Measurements from ENCODE around the gene LONRF3. TPM values are rescaled to one million over a fixed set of nuclear protein-coding genes. Genes with fewer than 3 reads are reported as not detected.
A peak's percentile ranks its signal among the peaks of the same experiment; 100 is the strongest.

LONRF3 gene
- total RNA-seq, 6 experiments from 2014 or later: 6.2 to 13.5 (median 9.4) TPM

GRCh38 chrX:118976599-118977340 is 2.4 kb downstream of the LONRF3 start:
- H3K36me3 ChIP-seq: no peaks in the 10 kb centered on the region
- H3K4me3 ChIP-seq: peak overlapping the region; percentile 47 to 64 (median 62)
- peaks cover 0 to 8% (median 0%) of the 10 kb centered on the region in 4 donors for H3K4me1 ChIP-seq
- H3K27me3 ChIP-seq: no peaks in the 10 kb centered on the region
- no peaks in the 10 kb centered on the region for H3K9me3 ChIP-seq
- ATAC-seq: peak; percentile 44 to 54 (median 45)
- 40% methylated on average over 1 of the region's 17 CpGs for WGBS (ENCODE audit: insufficient coverage, low coverage, low lambda C conversion rate, missing lambda C conversion rate)
- TF ChIP-seq POLR2A (IDR thresholded peaks at IDR 0.05) (no peak), CTCF (IDR thresholded peaks at IDR 0.05) (no peak)
- peak; percentile 68 to 81 (median 74) for DNase-seq
- H3K27ac ChIP-seq: peak overlapping the region; percentile 83 to 91 (median 85)
- intact Hi-C loops (cut with DNase I): loop anchor here in 1 of 2 donors (10.0 kb wide), 1 partner anchor 132 kb away; no protein-coding TSS in a partner anchor

GRCh38 chrX:118977424-118977823 is 3.0 kb downstream of the LONRF3 start:
- H3K9me3 ChIP-seq: no peaks in the 10 kb centered on the region
- H3K4me3 ChIP-seq: no peak overlapping the region
- 56% methylated on average over 2 of the region's 3 CpGs for WGBS (ENCODE audit: insufficient coverage, low coverage, low lambda C conversion rate, missing lambda C conversion rate)
- no peaks in the 10 kb centered on the region for H3K27me3 ChIP-seq
- peaks cover 0 to 8% (median 0%) of the 10 kb centered on the region in 4 donors for H3K4me1 ChIP-seq
- no peak for TF ChIP-seq CTCF (IDR thresholded peaks at IDR 0.05)
- TF ChIP-seq POLR2A (IDR thresholded peaks at IDR 0.05): no peak
- no peak for ATAC-seq
- no peak overlapping the region for H3K27ac ChIP-seq
- H3K36me3 ChIP-seq: no peaks in the 10 kb centered on the region
- DNase-seq: no peak
- intact Hi-C loops (cut with DNase I): loop anchor here in 1 of 2 donors (10.0 kb wide), 1 partner anchor 133 kb away; no protein-coding TSS in a partner anchor

GRCh38 chrX:118978451-118978850 is 4.0 kb downstream of the LONRF3 start:
- intact Hi-C loops (cut with DNase I): loop anchor here in 1 of 2 donors (10.0 kb wide), 1 partner anchor 134 kb away; no protein-coding TSS in a partner anchor
- no peak for DNase-seq
- Histone ChIP-seq H3K36me3 (peaks cover 0 to 5% (median 0%) of the 10 kb centered on the region in 4 donors), H3K9me3 (no peaks in the 10 kb centered on the region), H3K4me1 (peaks cover 0 to 8% (median 0%) of the 10 kb centered on the region in 4 donors), H3K4me3 (no peak overlapping the region), H3K27ac (no peak overlapping the region), H3K27me3 (no peaks in the 10 kb centered on the region)
- TF ChIP-seq POLR2A (IDR thresholded peaks at IDR 0.05): no peak
- ATAC-seq: no peak

- H3K9me3 ChIP-seq: no peaks in the 10 kb centered on the region
- no peaks in the 10 kb centered on the region for H3K27me3 ChIP-seq
- H3K4me1 ChIP-seq: peaks cover 0 to 5% (median 0%) of the 10 kb centered on the region in 4 donors
- TF ChIP-seq CTCF (IDR thresholded peaks at IDR 0.05) (no peak), POLR2A (IDR thresholded peaks at IDR 0.05) (no peak)
- H3K36me3 ChIP-seq: peaks cover 0 to 5% (median 0%) of the 10 kb centered on the region in 4 donors
- no peak overlapping the region for H3K4me3 ChIP-seq
- ATAC-seq (no peak), DNase-seq (no peak)
- no peak overlapping the region for H3K27ac ChIP-seq
- intact Hi-C loops (cut with DNase I): no loop called here
- 36% methylated on average over 1 of the region's 1 CpG for WGBS (ENCODE audit: insufficient coverage, low coverage, low lambda C conversion rate, missing lambda C conversion rate)
Observed at GRCh38 chrX:118980761-118981160, 6.3 kb downstream of the LONRF3 start.

- ATAC-seq (no peak), DNase-seq (no peak)
- no peak overlapping the region for H3K27ac ChIP-seq
- H3K27me3 ChIP-seq: no peaks in the 10 kb centered on the region
- intact Hi-C loops (cut with DNase I): no loop called here
- H3K4me1 ChIP-seq: peaks cover 0 to 3% (median 0%) of the 10 kb centered on the region in 4 donors
- H3K9me3 ChIP-seq: no peaks in the 10 kb centered on the region
- TF ChIP-seq POLR2A (IDR thresholded peaks at IDR 0.05) (no peak), CTCF (IDR thresholded peaks at IDR 0.05) (no peak)
- WGBS (ENCODE audit: insufficient coverage, low coverage, low lambda C conversion rate, missing lambda C conversion rate): 46% methylated on average over 5 of the region's 6 CpGs
- peaks cover 0 to 5% (median 0%) of the 10 kb centered on the region in 4 donors for H3K36me3 ChIP-seq
- H3K4me3 ChIP-seq: no peak overlapping the region
Observed at GRCh38 chrX:118983513-118983912, 9.1 kb downstream of the LONRF3 start.

All from right lobe of liver (tissue), 6 donors.